Uterus (tissue), 2 donors: Measurements from ENCODE around the gene CIITA.

Experiments
- CTCF ChIP-seq, 4 experiments: fragments of 200-600 bp in 2 of 4; fragments of 450-650 bp in 2 of 4; sonication (generic) in 2 of 4; IDR thresholded peaks; one replicate each; pipeline ENCODE4 v1.5.1; 2016 to 2019; ENCODE audit warnings: antibody characterized with exemption in 4 of 4, mild to moderate bottlenecking in 2 of 4, moderate library complexity in 1 of 4
- POLR2A ChIP-seq, 2 donors: fragments of 450-650 bp; IDR thresholded peaks; one replicate each; pipeline ENCODE4 v1.6.1; 2016; ENCODE audit warnings: antibody characterized with exemption in 2 of 2, mild to moderate bottlenecking in 1 of 2, moderate library complexity in 1 of 2

GRCh38 chr16:10979717-10980601, 103.0 kb downstream of the CIITA start:
- TF ChIP-seq CTCF (IDR thresholded peaks at IDR 0.05) (peak in 1 of 4 experiments; percentile 23), POLR2A (IDR thresholded peaks at IDR 0.05) (no peak)
